A172 (cell line): ENCODE results near the gene TP53RK. TPM values are rescaled to one million over a fixed set of nuclear protein-coding genes. Genes with fewer than 3 reads are reported as not detected.

Source experiments
- DNase-seq: peaks from one replicate; pipeline ENCODE4 v3.0.0-alpha.2; 2015; ENCODE audit warnings: low spot score
- total RNA-seq: library from RNA; depleted of rRNA; stranded (reverse); fragments of >200 nt; shearing (Covaris generic); gene quantifications from 2 replicates; pipeline ENCODE4 v1.2.3, GENCODE V29; 2014

TP53RK gene
- total RNA-seq, 1 experiment from 2014 or later: 24.9 TPM

- no peak for DNase-seq
These were observed 23.6 kb downstream of the TP53RK start for GRCh38 chr20:46665602-46666001.

DNA sequence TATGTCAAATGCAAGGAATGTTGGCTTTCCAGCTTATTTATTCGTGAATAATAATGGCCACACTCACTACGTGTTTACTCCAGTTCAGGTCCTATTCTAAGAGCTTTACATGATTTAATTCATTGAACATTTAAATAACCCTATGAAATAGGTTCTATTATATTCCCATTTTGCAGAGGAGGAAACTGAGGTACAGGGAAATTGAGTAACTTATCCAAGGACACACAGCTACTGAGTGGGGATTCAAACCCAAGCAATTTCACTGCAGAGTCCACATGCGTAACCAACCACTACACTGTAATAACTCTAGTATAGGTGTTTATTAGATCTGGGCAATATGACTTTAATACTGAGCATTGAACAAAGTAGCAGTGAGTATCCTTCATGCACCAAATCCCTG is 25.7 kb downstream of the TP53RK start:
- DNase-seq: no peak

DNA sequence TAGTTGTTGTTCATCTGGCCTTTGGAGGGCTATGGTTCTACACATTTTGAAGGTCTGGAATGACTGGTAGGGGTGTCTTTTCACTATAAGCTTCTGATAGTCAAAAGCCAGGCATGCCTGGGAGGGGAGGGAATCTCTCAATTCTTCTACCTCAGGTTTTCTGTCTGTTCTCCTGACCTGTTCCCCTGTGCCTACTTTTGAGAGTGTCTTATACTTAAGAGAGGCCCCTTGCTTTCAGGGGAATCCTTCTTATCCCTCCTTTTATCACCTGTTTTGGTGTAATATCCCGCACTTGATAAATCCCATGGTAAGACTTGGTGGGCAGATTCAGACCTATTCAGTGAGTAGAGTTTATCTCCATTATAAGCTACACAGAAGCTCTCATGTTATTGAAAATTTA is 27.6 kb downstream of the TP53RK start:
- DNase-seq: no peak

GRCh38 chr20:46660487-46660886 is 28.8 kb downstream of the TP53RK start:
- DNase-seq: no peak

- no peak for DNase-seq
These were observed 31.6 kb downstream of the TP53RK start for GRCh38 chr20:46657618-46658017.

DNA sequence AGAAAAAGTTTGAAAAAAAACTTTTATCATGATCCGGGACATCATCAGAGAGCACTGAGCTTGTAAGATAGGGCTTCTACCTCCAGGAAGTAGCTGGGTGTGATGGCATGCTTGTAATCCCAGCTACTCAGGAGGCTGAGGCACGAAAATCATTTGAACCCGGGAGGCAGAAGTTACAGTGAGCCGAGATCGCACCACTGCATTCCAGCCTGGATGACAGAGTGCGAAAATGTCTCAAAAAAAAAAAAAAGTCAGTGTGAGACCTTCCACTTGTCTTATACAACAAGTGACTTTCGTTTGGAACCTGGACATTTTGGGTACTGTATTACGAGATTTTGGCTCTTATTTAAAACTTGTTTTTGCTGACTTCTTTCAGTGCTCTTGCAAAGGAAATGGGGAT is 32.1 kb downstream of the TP53RK start:
- DNase-seq: no peak

GRCh38 chr20:46652699-46653098 is 36.5 kb downstream of the TP53RK start:
- DNase-seq: peak; percentile 12

DNA sequence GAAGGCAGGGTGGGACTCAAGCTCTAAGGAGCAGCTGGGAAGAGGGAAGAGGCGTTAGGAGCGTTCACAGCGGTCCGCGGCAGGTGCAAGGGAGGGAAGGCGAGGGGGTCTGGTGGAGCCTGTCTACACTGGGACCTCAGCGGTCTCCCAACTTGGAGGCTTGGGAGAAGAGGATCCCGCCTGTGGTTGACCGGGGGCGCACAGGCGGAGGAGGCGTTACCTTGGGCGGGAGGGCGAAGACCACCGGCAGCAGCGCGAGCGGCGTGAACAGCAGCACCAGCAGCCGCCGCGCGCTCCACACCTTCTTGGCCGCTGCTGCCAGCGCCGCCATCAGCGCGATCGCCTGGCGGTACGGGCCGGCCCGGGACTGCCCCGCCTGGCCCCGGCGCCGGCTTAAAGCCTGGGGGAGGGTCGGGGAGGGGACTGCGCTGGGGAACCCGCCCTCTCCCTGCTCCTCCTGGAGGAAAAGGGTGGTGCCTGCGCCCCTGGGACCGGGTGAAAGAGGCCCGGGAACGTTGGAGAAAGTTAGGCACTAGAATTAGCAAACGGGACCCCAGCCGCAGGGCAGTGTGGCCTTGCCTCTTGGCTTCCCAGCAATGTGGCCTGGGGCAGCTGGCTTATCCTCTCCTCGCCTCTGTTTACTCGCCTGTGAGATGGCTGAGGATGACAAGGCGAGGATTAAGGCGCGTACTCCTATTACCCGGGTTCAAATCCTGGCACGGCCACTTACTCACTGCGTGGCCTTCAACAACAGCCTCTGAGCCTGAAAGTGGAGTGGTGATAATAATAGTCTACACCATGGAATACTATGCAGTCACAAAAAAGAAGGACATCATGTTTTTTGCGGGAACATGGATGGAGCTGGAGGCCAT is 37.9 kb downstream of the TP53RK start, which contains the start of gene SLC13A3:
Gene SLC13A3 (minus strand): TSS at position 369 of the 872 bp plus-strand sequence. CDS start 38 bp downstream, at position 331.
- no peak for DNase-seq

DNA sequence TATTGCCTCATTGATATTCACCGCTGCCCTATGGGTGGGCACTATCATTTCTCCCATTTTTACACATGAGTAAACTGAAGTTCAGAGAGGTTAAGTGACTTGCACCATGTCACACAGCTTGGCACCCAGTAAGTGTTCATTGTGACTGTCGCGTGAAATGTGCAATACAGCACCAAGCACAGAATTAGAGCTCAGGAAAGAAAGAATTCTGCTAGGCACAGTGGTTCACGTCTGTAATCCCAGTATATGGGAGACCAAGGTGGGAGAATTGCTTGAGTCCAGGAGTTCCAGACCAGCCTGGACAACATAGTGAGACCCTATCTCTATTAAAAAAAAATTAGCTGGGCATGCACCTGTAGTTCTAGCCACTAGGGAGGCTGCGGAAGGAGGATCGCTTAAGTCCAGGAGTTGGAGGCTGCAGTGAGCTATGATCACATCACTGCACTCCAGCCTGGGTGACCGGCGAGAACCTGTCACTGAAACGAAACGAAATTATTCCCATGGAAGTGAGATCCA is 38.6 kb downstream of the TP53RK start:
- no peak for DNase-seq

- DNase-seq: no peak
These were observed 39.2 kb downstream of the TP53RK start for GRCh38 chr20:46649965-46650542.

DNA sequence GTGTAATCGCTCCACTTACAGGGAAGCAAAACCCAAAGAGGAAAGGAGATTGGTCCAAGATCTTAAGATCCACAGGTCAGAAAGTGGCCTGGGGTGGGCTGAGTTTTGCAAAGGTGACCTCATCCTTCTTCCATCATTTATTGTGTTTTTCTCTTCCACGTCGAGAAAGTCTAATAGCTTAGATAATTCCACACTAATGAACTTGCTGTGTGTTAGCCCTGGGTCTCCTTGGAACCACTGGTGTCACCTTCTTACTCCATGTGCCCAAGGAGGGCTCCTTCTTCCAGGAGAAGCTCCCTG is 39.6 kb downstream of the TP53RK start:
- DNase-seq: no peak

DNA sequence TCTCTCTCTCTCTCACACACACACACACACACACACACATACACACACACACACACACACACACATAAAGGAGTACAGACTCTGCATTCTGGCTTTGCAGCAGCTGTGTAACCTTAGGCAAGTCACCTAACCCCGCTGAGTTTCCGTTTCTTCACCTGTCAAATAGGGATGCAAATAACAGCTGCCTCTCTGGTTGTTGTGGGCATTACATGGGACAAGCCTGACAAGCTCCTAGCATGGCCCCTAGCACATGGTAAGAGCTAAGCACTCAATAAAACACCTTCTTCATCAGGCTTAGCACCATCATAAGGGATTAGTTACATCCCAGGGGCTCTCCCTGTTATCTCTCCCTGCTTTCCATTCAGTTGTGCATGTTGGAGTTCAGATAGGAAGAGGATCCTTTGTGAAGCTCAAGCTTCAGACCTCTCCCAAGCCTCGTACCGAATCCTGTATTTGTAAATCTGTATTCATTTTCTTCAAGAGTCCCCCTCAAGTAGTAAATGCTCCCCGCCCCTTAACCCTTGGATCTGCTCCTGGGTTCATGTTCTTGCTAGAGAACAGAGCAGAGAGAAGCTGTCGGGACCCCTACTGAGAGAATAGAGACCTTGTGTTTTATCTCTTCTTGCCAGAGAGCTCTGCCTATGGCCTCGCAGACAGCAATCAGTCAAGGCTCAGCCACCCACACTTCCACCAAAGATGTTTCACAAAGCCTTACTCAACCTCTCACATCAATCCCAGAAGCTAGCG is 40.2 kb downstream of the TP53RK start:
- no peak for DNase-seq

GRCh38 chr20:46647469-46647868 is 41.8 kb downstream of the TP53RK start:
- DNase-seq: no peak

GRCh38 chr20:46646659-46647380 is 42.4 kb downstream of the TP53RK start:
- no peak for DNase-seq

DNA sequence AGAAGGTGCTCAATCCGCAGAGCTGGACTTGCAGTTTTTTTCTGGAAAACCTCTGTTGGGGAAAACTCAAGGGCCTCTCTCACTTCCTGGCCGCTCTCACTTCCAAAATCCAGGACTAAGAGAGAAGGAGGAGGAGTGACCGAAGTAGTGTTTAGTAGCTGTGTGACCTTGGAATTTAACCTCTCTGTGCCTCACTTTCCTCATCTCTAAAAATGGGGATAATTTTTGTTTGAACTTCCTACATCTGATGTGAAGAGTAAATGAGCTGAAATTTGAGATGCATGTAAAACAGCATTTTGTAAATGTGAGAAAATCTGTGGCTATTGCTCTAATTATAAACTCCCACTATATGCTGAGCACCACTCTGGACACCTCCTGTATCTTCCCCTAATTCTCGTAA is 43.1 kb downstream of the TP53RK start:
- DNase-seq: no peak

DNA sequence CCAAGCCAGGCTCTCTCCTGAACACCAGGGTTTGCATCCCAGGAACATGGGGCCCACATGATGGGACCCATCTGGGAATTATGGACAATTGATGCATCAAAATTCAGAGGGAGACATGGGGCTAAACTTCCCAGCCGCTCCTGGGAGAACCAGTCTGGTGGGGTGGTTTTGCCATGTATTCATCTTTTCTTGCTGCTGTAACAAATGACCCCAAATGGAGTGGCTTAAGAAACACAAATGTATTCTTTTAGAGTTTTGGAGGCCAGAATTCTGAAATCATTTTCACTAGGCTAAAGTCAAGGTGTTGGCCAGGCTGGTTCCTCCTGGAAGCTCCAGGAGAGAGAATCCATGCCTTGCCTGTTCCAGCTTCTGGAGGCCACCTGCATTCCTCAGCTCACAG is 44.5 kb downstream of the TP53RK start:
- no peak for DNase-seq

DNA sequence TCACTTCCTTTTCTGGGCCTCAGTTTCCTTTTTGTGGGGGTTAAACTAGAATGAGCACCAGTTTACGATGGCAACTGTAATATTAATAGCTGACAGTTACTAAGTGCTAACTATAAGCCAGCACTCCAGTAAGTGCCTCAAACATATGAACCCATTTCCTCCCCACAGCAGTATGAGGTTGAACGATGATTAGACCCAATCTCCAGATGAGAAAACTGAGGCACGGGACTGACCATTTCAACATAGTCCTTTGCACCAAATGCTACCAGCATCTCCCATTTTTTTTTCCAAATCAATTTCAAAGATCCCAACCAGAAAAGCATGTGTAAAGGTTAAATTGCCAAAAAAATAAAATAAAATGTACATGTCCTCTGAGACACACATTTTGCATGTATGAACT is 45.1 kb downstream of the TP53RK start:
- DNase-seq: no peak

- DNase-seq: no peak
These were observed 46.3 kb downstream of the TP53RK start for GRCh38 chr20:46642969-46643343.

DNA sequence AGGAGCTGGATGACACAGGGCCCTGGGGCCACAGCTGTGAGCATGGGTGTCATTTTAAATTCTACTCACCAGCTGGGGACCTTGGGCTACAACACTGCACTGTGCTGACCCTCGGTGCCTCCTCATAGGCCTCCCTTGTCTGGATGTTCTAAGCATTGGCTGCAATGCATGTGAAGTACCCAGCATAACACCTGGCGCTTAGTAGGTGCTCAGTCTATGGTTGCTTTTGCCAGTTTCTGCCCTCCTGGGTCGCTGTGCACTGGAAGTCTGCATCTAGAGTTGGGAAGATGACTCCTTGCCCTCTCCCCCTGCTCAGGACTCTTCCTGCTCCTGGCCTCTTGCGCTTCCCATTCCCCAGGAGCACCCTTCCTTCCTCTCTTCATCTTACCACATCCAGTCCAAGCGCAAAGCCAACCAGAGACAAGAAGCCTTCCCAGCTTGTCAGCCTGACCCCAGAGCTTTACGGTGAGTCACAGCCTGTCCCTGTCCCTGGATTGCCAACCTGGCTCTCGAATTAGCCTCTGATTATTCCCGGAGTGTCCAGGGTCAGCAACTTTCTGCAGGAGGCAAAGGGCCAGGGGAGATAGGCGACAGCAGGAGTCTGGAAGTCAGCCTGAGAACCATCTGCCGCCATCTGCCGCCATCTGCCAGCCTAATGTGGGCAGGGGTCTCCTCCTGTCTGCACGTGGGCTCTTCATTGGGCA is 46.8 kb downstream of the TP53RK start:
- no peak for DNase-seq

DNA sequence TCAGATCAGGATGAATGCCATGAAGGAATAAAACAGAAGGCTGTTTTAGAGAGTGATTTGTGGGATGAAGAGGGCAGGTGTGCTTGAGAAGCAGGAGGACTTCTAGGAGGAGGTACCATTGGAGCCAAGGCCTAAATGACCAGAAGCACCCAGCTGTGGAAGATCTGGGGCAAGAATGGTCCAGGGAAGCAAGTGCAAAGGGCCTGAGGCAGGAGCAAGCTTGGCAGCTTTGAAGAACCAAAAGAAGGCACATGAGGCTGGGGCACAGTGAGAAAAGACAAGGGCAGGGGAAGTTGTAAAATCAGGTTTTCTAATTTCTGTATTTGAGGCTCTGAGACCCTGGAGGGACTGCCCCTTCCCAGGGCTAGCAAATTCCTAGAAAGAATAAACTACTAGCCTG is 47.8 kb downstream of the TP53RK start:
- DNase-seq: no peak

DNA sequence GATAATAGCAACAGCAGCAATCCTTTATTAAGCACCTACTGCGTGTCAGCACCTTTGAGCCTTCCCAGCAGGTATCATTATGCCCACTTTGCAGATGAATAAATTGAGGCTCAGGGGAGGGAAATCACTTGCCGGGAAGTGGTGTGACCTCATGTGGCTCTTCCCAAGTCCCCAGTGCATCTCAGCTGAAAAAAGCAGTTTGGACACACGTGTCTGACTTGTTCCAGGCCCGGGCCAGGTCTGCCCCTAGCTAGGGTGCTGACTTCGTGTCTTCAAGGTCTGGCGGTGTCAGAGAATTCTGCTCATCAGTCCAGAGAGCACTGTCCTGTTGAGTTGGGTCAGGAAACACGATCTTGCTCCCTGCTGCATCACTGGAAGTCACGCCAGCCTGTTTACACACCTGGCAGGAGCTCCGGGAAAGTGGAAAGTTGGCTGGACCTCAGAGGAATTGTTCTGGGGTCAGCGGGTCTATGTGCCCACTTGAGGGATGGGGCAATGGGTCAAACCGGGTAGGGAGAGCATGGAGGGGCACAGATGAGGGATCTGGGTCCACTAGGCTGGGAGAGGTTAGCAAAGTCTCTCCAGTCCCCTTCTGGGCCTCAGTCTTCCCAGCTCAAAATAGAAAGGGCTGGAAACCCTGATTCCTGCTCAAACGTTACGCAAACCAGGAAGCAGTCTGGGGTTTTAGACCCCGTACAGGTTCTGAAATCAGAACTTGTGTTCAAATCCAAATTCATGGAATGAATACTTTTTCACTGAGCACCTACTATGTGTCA is 48.5 kb downstream of the TP53RK start:
- no peak for DNase-seq
